Progenitor cell of endocrine pancreas (in vitro differentiated cells): ENCODE measurements around the gene UPB1. TPM values are rescaled to one million over a fixed set of nuclear protein-coding genes. Genes with fewer than 3 reads are reported as not detected.
A peak's percentile ranks its signal among the peaks of the same experiment; 100 is the strongest.

Experiments used
- DNase-seq: peaks from one replicate; pipeline ENCODE4 v3.0.0; 2021; ENCODE audit warnings: low spot score; ENCODE audit not compliant: unreplicated experiment
- H3K27ac Mint-ChIP-seq: 2 replicates; pipeline ENCODE4 v1.8.0; 2021; ENCODE audit warnings: mild to moderate bottlenecking, moderate library complexity, mixed read lengths
- H3K27me3 Mint-ChIP-seq: 2 replicates; pipeline ENCODE4 v1.8.0; 2021; ENCODE audit warnings: mixed read lengths
- H3K36me3 Mint-ChIP-seq: 2 replicates; pipeline ENCODE4 v1.8.0; 2022; ENCODE audit warnings: mixed read lengths; ENCODE audit not compliant: insufficient read depth
- H3K4me1 Mint-ChIP-seq: 2 replicates; pipeline ENCODE4 v1.8.0; 2021; ENCODE audit warnings: low read depth, mixed read lengths
- H3K4me3 Mint-ChIP-seq: 2 replicates; pipeline ENCODE4 v1.8.0; 2021; ENCODE audit warnings: low read depth, mild to moderate bottlenecking, moderate library complexity, mixed read lengths
- H3K9me3 Mint-ChIP-seq: 2 replicates; pipeline ENCODE4 v1.8.0; 2021; ENCODE audit warnings: low read depth, mixed read lengths
- total RNA-seq: library from RNA; stranded (reverse); gene quantifications from 2 replicates; pipeline ENCODE4 v1.2.1, GENCODE V29; 2021
- TF ChIP-seq, protein P1 (sequence below): fragments of 200-600 bp; sonication (generic); IDR thresholded peaks from one replicate; pipeline ENCODE4 v1.5.0; 2021; ENCODE audit warnings: antibody characterized with exemption, mild to moderate bottlenecking; ENCODE audit not compliant: unreplicated experiment

The UPB1 gene
- total RNA-seq, 1 donor from 2014 or later, result 0.50 TPM

DNA sequence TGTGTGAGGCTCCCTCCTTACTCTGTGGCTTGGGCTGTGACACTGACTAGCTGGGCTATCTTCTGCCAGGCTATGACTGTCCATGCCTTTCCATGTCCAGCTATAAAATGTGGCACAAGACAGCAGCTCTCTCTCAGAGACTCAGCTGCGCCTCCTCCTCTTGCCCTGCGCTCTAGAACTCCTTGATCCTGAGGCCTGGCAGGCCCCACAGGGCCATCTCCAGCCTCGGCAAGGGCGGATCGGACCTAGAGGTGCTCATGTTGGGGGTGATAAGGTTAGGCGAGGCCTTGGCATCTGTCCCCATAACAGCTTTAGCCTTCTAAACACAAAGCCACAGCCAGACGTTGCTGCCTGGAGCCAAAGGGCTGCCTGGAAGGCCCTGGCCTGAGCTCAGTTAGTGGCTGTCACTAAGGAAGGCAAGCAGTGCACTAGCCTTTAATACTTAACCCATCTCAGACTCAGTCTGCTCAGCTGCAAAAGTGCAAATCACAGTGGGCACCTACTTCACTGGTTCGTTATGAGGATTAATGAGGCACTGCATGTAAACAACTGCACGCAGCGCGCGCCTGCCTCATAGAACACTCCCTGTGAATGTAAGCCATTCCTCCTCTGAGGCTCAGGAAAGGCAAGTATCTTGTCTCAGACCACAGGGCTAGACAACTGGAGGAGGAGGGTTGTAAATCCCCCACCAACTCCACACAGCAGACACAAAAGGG lies 58.6 kb downstream of the UPB1 start:
- Mint-ChIP-seq H3K36me3 (peaks cover 8% of the 10 kb centered on the region), H3K4me3 (peak overlapping the region; percentile 99), H3K9me3 (no peaks in the 10 kb centered on the region), H3K4me1 (peaks cover 30% of the 10 kb centered on the region), H3K27ac (peak overlapping the region; percentile 93), H3K27me3 (no peaks in the 10 kb centered on the region)
- no peak for DNase-seq
- TF ChIP-seq, protein P1, sequence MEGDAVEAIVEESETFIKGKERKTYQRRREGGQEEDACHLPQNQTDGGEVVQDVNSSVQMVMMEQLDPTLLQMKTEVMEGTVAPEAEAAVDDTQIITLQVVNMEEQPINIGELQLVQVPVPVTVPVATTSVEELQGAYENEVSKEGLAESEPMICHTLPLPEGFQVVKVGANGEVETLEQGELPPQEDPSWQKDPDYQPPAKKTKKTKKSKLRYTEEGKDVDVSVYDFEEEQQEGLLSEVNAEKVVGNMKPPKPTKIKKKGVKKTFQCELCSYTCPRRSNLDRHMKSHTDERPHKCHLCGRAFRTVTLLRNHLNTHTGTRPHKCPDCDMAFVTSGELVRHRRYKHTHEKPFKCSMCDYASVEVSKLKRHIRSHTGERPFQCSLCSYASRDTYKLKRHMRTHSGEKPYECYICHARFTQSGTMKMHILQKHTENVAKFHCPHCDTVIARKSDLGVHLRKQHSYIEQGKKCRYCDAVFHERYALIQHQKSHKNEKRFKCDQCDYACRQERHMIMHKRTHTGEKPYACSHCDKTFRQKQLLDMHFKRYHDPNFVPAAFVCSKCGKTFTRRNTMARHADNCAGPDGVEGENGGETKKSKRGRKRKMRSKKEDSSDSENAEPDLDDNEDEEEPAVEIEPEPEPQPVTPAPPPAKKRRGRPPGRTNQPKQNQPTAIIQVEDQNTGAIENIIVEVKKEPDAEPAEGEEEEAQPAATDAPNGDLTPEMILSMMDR, result no peak

DNA sequence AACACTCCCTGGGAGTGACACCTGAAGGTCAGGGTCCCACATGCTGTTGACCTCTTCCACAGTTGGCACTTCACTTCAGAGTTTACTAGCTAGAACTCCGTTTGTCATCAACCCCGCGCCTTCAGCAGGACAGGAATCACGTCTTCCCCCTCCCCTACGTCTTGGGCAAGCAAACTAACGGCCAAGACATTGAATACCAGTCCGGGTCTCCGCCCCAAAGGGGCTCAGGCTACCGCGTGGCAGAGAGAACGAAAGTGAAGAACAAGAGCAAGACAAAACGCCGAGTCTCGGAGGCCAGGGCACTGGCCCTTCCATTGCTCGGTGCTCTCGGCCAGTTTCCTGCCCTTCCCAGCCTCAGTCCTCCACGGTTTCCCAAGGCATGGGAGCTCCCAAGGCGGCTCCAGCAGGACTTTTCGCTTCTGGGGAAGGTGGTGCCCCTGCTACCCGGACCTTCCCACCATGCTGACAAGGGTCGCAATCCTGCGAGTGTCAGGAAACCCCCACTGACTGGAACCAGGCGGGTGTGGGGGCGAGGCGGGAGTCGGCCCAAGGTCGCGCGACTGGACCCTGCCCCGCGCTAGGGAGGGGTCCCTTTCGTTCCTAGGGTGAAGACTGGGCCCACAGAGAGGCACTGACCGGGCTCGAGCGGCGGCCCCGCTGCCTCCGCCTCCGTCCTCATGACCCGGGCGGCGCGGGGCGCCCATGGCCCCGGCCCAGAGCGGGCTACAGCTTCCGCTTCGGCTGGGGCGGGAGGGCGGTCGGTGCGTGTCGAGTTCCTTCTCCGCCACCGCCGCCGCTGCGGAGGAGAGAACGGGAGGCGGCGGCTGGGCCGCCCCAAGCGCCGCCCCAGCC lies 59.4 kb downstream of the UPB1 start, which contains the start of gene GUCD1:
TSS of gene GUCD1 (minus strand) at position 826 of the 852 bp plus-strand sequence. CDS start at position 679, 147 bp downstream.
- Mint-ChIP-seq H3K4me1 (peaks cover 30% of the 10 kb centered on the region), H3K9me3 (no peaks in the 10 kb centered on the region), H3K4me3 (peak within 1 kb of the TSS; percentile 99), H3K27me3 (no peaks in the 10 kb centered on the region), H3K27ac (peak within 1 kb of the TSS; percentile 96), H3K36me3 (peaks cover 8% of the 10 kb centered on the region)
- TF ChIP-seq, protein P1, result no peak
- no peak for DNase-seq

DNA sequence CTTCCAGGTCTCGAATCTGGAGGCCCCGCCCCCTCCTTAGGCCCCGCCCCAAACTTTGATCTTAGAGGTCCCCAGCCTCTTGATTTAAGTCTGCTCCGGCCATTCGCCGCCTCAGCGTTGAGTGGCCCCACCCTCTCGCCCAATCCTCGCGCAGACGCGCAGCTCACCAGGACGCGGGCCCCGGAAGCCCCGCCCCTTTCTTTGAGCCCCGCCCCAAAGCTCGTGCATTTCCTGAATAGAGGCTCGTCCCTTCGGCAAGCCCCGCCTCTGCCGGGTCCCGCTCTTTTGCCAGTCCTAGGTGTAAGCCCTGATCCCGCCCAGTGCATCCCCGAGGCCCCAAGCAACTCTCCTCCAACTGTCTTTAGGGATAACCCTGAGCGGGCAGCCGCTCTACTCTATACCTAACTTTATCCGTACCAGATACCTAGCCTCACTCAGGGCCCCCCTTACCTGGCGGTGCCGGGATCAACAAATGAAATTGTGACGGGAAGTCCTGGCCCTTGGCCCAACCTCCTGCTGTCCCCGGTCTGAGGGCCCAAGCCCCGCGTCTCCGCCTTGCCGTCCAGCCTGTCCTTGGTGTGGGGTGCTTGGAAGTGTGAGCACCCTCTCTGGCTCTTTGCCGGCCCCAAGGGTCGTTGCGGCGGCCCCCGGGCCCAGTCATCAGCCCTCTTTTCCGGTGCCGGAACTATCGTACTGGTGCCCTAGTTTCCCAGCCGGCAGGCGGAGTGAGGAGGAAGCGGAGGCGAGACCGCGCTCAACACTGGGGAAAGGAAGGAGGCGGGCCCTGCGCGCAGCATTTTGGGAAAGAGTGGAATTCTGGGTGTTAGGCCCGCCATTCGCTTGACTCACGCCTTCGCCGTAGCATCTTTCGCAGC lies 60.3 kb downstream of the UPB1 start, which contains the start of gene SNRPD3:
TSS of gene SNRPD3 (plus strand) at position 835 of the 875 bp plus-strand sequence. CDS start 1,676 bp downstream, outside the sequence.
- H3K36me3 Mint-ChIP-seq, result peaks cover 8% of the 10 kb centered on the region
- H3K4me1 Mint-ChIP-seq, result peaks cover 30% of the 10 kb centered on the region
- no peaks in the 10 kb centered on the region for H3K9me3 Mint-ChIP-seq
- H3K27ac Mint-ChIP-seq, result peak within 1 kb of the TSS; percentile 96
- peak within 1 kb of the TSS; percentile 99 for H3K4me3 Mint-ChIP-seq
- TF ChIP-seq, protein P1, result no peak
- H3K27me3 Mint-ChIP-seq, result no peaks in the 10 kb centered on the region
- peak; percentile 99 for DNase-seq

DNA sequence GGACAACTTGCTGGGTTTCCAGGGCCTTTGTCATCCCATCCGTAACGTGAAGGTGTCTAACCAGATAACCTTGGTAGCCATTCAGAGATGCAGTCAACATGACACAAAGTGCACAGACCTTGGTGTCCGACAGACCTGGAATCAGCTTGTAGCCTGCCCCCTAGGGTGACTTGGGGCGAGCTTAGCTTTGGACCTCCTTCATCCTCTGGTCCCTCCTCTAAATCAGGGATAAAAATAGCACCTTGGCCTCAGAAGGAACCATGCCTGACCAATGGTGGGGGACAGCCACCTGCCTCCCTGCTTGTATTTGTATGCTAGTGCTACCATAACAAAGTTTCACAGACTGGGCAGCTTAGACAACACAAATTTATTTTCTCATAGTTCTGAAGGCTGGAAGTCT lies 64.3 kb downstream of the UPB1 start:
- H3K4me1 Mint-ChIP-seq, result peaks cover 19% of the 10 kb centered on the region
- H3K27ac Mint-ChIP-seq, result no peak overlapping the region
- no peaks in the 10 kb centered on the region for H3K9me3 Mint-ChIP-seq
- TF ChIP-seq, protein P1, result no peak
- H3K27me3 Mint-ChIP-seq, result no peaks in the 10 kb centered on the region
- no peak overlapping the region for H3K4me3 Mint-ChIP-seq
- peaks cover 9% of the 10 kb centered on the region for H3K36me3 Mint-ChIP-seq
- DNase-seq, result no peak
